Medulla oblongata (tissue), 1 donor: Measurements from ENCODE around the gene PRDM13.
A peak's percentile ranks its signal among the peaks of the same experiment; 100 is the strongest.
"Not testable (repeated sequence)": the region's sequence is repeated elsewhere in the genome, so short reads cannot be mapped to it uniquely, and the experiment has no call there.

Experiments used
- DNase-seq: peaks from one replicate; pipeline ENCODE4 v3.0.0-alpha.2; 2015; ENCODE audit errors: extremely low spot score

PRDM13 gene

GRCh38 chr6:99603421-99604165 is 3.0 kb upstream of the PRDM13 start:
- peak; percentile 63 for DNase-seq

DNA sequence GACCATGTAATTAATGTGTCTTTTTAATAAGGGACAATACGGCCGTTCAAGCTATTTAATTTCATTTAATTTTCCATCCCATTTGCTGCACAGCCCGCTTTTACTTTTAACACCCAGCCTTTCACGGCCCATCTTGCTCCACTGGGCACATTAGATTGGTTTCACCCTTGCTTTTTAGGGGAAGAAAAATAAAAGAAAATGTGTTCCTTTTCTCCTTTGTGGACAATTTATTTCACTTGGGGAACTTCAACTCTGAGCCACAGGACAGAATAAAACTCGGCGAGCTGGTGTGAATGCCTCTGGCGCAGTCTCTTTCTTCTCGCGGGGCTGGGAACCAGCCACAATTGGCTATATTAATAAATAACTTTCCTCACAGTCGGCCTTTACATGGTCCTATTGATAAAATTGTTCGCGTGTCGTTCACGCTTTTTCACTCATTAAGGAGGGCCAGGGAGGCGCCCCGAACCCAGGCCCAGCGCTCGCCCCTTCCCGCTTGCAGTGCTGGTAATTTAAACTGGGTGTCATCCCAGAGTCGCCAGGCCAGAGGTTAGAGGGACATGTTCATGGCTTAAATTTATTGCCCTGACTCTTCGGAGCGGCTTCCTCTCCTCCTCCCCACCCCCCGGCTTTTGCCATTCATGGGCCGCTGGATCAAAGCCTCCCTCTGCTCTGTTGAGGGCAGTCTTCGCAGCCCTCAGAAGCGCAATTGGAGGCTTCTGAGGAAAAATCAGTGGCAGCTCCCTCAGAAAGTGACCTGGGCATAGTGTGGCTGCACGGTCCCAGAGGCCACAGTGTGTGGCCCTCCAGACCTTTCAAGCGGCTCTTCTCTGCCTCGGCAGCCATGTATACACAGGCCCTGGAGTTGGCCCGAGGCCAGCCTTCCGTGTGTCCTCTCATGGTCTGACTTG is 2.2 kb upstream of the PRDM13 start:
- DNase-seq: no peak

- no peak for DNase-seq
Observed at GRCh38 chr6:99605074-99605734, 1.4 kb upstream of the PRDM13 start.

DNA sequence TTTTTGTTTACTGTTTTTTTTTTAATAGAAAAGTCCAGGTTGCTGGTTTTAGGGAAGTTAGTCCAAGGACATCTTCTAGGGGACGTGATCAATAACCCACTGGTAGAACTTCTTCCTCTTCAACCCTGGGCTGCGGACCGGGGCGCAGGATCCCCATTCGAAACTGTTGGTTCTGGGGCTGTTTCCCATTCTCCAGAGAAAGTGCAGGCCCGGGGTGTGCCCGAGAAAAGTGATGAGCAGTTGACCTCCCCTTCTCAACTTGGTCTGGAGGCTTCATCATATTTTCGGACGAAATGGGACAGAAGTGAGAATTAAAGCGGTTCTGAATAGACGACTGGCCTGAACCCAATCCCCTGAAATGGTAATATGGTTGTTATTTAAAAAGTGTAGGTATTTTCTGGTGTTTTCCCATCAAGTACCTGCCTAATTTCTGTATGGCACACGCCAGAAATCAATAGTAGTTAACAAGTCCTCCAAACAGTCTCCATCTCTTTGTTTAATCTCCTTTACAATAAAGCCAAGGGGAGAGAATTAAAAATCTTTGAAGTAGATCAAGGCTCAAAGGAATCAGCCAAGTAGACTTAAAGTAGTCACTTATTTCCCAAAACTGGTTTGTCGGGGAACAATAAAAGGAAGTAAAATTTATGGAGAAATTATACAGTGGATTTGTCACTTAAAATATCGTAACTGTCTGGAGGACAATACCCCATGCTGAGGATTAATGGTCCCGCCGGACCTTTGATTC is 550 bp upstream of the PRDM13 start:
- no peak for DNase-seq

- DNase-seq: no peak
Observed at GRCh38 chr6:99607416-99608036, 893 bp downstream of the PRDM13 start.

- no peak for DNase-seq
Observed at GRCh38 chr6:99608059-99608885, 1.6 kb downstream of the PRDM13 start.

DNA sequence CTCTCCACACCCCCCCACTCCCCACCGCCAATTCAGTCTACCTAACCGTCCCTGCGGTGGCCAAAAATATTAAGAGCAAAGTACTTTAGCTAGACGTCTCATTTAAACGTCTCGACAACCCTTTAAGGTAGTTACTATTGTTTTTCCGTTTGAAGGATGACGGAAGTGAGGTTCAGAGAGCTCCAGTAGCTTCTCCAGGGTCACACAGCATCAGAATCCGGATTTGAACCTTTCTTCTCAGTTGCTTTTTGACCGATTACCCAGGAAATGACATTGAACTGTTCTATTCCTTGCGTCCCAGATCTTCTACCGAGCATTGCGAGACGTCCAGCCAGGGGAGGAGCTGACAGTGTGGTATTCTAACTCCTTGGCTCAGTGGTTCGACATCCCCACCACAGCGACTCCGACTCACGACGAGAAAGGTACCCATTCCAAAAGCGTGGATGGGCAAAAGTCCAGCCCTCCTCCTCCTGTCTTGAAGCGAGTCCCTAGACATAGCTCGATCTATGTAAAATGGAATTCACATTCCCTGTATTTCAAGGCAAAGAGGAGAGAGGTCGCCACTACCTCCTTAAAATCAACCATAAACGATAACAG is 2.4 kb downstream of the PRDM13 start:
- DNase-seq: no peak

- DNase-seq: peak; percentile 56
Observed at GRCh38 chr6:99609905-99610489, 3.4 kb downstream of the PRDM13 start.

DNA sequence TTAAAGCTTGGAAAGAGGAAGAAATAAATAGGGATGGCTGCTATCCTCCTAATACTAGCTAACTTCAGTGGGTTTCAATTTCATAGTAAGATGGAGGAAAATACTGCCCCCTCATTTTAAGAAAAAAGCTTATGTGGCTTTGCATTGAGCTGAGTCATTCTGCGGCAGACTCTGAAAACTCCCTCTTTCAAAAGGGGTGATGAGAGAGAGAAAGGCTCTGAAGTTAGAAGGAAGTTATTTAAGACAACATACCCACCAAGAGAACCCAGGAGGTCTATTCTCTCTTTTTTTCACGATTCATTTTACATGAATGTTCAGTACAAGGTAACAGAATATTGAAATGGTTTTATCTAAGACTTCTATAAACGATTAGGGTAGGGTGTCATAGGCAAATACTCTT is 4.5 kb downstream of the PRDM13 start:
- no peak for DNase-seq

- DNase-seq: no peak
Observed at GRCh38 chr6:99612551-99613408, 6.1 kb downstream of the PRDM13 start.

DNA sequence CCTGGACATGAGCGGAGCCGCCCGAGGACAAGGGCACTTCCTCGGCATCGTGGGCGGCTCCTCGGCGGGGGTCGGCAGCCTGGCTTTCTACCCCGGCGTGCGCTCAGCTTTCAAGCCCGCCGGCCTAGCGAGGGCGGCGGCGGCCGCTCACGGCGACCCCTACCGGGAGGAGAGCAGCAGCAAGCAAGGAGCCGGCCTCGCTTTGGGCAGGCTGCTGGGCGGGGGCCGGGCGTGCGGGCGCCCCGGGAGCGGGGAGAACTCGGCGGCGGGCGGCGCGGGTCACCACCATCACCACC is 6.7 kb downstream of the PRDM13 start:
- DNase-seq: no peak

GRCh38 chr6:99613705-99614429 is 7.2 kb downstream of the PRDM13 start:
- DNase-seq: no peak

GRCh38 chr6:99614430-99615186 is 8.0 kb downstream of the PRDM13 start:
- no peak for DNase-seq

DNA sequence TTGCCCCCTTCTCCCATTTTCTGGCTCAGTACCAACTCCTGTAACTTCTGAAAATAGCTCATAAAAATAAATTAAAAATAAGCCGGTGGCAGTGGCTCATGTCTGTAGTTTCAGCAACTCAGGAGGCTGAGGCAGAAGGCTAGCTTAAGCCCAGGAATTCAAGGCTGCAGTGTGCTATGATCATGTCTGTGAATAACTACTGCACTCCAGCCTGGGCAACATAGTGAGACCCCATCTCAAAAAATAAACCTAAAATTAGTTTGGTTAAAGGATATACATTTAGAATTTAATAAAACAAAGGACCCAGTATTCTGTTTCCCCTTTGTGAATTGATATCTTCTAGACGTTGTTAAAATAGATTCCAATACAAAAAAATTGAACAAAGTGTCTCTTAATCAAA is 10.5 kb downstream of the PRDM13 start:
- no peak for DNase-seq

GRCh38 chr6:99618649-99619408 is 12.2 kb downstream of the PRDM13 start:
- DNase-seq: no peak

DNA sequence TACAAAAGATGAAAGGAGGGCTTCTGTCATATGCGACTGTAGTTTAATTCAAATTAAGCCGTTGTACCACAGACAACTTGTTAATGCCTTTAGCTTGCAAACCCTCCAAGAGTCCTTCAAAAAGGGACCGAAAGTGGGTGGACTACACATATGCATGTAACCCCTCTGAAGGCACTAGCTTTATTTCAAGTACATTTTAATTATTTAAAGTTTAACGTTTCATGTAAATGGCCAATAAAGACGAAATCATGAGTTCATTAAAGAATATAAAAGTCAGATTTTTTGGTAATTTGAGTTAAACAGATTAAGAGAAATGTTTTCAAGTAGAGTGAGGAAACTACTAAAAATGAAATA is 12.8 kb downstream of the PRDM13 start:
- DNase-seq: no peak

DNA sequence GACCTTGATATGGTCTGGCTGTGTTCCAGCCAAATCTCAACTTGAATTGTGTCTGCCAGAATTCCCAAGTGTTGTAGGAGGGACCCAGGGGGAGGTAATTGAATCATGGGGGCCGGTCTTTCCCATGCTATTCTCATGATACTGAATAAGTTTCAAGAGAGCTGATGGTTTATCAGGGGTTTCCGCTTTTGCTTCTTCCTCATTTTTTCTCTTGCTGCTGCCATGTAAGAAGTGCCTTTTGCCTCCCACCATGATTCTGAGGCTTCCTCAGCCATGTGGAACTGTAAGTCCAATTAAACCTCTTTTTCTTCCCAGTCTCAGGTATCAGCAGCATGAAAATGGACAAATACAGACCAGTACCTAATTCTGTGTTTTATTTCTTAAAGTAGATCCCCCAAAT is 15.4 kb downstream of the PRDM13 start:
- DNase-seq: not testable (repeated sequence)
